HepG2 (cell line): Measurements from ENCODE around the gene PSMA7. TPM values are rescaled to one million over a fixed set of nuclear protein-coding genes. Genes with fewer than 3 reads are reported as not detected.

Source experiments
- AHDC1 ChIP-seq: sonication (generic); formaldehyde crosslinking; IDR thresholded peaks from 2 replicates; pipeline ENCODE4 v1.5.1; 2020; ENCODE audit warnings: mild to moderate bottlenecking, missing genetic modification reagents, borderline replicate concordance
- ATF7-NPFF ChIP-seq: sonication (generic); formaldehyde crosslinking; IDR thresholded peaks from 2 replicates; pipeline ENCODE4 v1.8.1; 2023; ENCODE audit warnings: mild to moderate bottlenecking, low read depth, missing genetic modification reagents, moderate library complexity
- DR1 ChIP-seq: sonication (generic); formaldehyde crosslinking; IDR thresholded peaks from 2 replicates; pipeline ENCODE4 v1.8.0; 2021; ENCODE audit warnings: mild to moderate bottlenecking, missing genetic modification reagents, inconsistent platforms
- GATAD1 ChIP-seq: IDR thresholded peaks from 2 replicates; pipeline ENCODE4 v1.6.1; 2016; ENCODE audit warnings: missing genetic modification reagents, missing compliant biosample characterization
- HOXA7 ChIP-seq: sonication (generic); formaldehyde crosslinking; IDR thresholded peaks from 2 replicates; pipeline ENCODE4 v1.8.1; 2022; ENCODE audit warnings: mild to moderate bottlenecking, missing genetic modification reagents, moderate library complexity
- MTF2 ChIP-seq: sonication (generic); formaldehyde crosslinking; IDR thresholded peaks from 2 replicates; pipeline ENCODE4 v1.5.0; 2020; ENCODE audit warnings: missing genetic modification reagents, borderline replicate concordance
- PITX1 ChIP-seq: sonication (generic); formaldehyde crosslinking; IDR thresholded peaks from 2 replicates; pipeline ENCODE4 v1.5.1; 2020; ENCODE audit warnings: mild to moderate bottlenecking, missing genetic modification reagents
- SMAD3 ChIP-seq: sonication (generic); formaldehyde crosslinking; IDR thresholded peaks from 2 replicates; pipeline ENCODE4 v1.4.0; 2020; ENCODE audit warnings: missing genetic modification reagents
- SNRNP70 ChIP-seq: fragments of 200-400 bp; formaldehyde crosslinking; IDR thresholded peaks from 2 replicates; pipeline ENCODE4 v1.6.1; 2017; ENCODE audit warnings: mild to moderate bottlenecking, low read depth, low read length, moderate library complexity
- UBTF ChIP-seq: sonication (generic); formaldehyde crosslinking; IDR thresholded peaks from 2 replicates; pipeline ENCODE4 v1.4.0; 2020; ENCODE audit warnings: mild to moderate bottlenecking, missing genetic modification reagents
- ZMYM2 ChIP-seq: sonication (generic); formaldehyde crosslinking; IDR thresholded peaks from 2 replicates; pipeline ENCODE4 v1.8.0; 2022; ENCODE audit warnings: mild to moderate bottlenecking, missing genetic modification reagents
- ZNF460 ChIP-seq: sonication (generic); formaldehyde crosslinking; IDR thresholded peaks from 2 replicates; pipeline ENCODE4 v1.5.1; 2020; ENCODE audit warnings: missing genetic modification reagents, mild to moderate bottlenecking, borderline replicate concordance
- polyA plus RNA-seq, 8 experiments: library from polyadenylated mRNA; depleted of rRNA in 3 of 8; stranded (reverse) in 7 of 8; unstranded in 1 of 8; fragments of >200 nt; fragmentation: Illumina TruSeq in 4 of 8; extraction: Trizol in 4 of 8; gene quantifications; 2 replicates each; pipeline versions ENCODE4 v1.2.1 to v1.2.3, GENCODE V29; 2011 to 2016; ENCODE audit warnings: low read depth in 4 of 8, missing spikeins in 1 of 8, mixed read lengths in 1 of 8; ENCODE audit not compliant: insufficient read depth in 1 of 8
- total RNA-seq, 5 experiments: library from RNA; depleted of rRNA; stranded (reverse); fragments of >200 nt; fragmentation: Illumina TruSeq; extraction: Trizol; gene quantifications; 2 replicates each; pipeline ENCODE4 v1.2.3, GENCODE V29; 2016; ENCODE audit warnings: low read depth in 1 of 5
- TF ChIP-seq, protein P1 (sequence below): sonication (generic); formaldehyde crosslinking; IDR thresholded peaks from 2 replicates; pipeline ENCODE4 v1.5.1; 2020; ENCODE audit warnings: mild to moderate bottlenecking, missing genetic modification reagents, moderate library complexity
- TF ChIP-seq, protein P2 (sequence below): sonication (generic); formaldehyde crosslinking; IDR thresholded peaks from 2 replicates; pipeline ENCODE4 v1.5.0; 2020; ENCODE audit warnings: mild to moderate bottlenecking, missing genetic modification reagents

PSMA7 gene
- total and polyA plus RNA-seq, 2 of the 13 experiments (the other 11 are each of a cell fraction or from before 2014, with no cell fraction given) = 531 to 631 TPM

- TF ChIP-seq AHDC1 (CRISPR knock-in tag) = no peak
- TF ChIP-seq, protein P1, sequence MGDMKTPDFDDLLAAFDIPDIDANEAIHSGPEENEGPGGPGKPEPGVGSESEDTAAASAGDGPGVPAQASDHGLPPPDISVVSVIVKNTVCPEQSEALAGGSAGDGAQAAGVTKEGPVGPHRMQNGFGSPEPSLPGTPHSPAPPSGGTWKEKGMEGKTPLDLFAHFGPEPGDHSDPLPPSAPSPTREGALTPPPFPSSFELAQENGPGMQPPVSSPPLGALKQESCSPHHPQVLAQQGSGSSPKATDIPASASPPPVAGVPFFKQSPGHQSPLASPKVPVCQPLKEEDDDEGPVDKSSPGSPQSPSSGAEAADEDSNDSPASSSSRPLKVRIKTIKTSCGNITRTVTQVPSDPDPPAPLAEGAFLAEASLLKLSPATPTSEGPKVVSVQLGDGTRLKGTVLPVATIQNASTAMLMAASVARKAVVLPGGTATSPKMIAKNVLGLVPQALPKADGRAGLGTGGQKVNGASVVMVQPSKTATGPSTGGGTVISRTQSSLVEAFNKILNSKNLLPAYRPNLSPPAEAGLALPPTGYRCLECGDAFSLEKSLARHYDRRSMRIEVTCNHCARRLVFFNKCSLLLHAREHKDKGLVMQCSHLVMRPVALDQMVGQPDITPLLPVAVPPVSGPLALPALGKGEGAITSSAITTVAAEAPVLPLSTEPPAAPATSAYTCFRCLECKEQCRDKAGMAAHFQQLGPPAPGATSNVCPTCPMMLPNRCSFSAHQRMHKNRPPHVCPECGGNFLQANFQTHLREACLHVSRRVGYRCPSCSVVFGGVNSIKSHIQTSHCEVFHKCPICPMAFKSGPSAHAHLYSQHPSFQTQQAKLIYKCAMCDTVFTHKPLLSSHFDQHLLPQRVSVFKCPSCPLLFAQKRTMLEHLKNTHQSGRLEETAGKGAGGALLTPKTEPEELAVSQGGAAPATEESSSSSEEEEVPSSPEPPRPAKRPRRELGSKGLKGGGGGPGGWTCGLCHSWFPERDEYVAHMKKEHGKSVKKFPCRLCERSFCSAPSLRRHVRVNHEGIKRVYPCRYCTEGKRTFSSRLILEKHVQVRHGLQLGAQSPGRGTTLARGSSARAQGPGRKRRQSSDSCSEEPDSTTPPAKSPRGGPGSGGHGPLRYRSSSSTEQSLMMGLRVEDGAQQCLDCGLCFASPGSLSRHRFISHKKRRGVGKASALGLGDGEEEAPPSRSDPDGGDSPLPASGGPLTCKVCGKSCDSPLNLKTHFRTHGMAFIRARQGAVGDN (CRISPR knock-in tag) = no peak
- TF ChIP-seq HOXA7 = no peak
- TF ChIP-seq SNRNP70 = no peak
- TF ChIP-seq ATF7-NPFF = no peak
- TF ChIP-seq ZMYM2 (CRISPR knock-in tag) = no peak
- no peak for TF ChIP-seq SMAD3 (CRISPR knock-in tag)
- TF ChIP-seq, protein P2, sequence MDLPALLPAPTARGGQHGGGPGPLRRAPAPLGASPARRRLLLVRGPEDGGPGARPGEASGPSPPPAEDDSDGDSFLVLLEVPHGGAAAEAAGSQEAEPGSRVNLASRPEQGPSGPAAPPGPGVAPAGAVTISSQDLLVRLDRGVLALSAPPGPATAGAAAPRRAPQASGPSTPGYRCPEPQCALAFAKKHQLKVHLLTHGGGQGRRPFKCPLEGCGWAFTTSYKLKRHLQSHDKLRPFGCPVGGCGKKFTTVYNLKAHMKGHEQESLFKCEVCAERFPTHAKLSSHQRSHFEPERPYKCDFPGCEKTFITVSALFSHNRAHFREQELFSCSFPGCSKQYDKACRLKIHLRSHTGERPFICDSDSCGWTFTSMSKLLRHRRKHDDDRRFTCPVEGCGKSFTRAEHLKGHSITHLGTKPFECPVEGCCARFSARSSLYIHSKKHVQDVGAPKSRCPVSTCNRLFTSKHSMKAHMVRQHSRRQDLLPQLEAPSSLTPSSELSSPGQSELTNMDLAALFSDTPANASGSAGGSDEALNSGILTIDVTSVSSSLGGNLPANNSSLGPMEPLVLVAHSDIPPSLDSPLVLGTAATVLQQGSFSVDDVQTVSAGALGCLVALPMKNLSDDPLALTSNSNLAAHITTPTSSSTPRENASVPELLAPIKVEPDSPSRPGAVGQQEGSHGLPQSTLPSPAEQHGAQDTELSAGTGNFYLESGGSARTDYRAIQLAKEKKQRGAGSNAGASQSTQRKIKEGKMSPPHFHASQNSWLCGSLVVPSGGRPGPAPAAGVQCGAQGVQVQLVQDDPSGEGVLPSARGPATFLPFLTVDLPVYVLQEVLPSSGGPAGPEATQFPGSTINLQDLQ (CRISPR knock-in tag) = no peak
- no peak for TF ChIP-seq DR1 (CRISPR knock-in tag)
- no peak for TF ChIP-seq ZNF460 (CRISPR knock-in tag)
- no peak for TF ChIP-seq PITX1
- 0 out of 2 replicates have a peak, but pooled peaks have one; percentile 16 for TF ChIP-seq GATAD1
- no peak for TF ChIP-seq UBTF (CRISPR knock-in tag)
- TF ChIP-seq MTF2 (CRISPR knock-in tag) = no peak
Measured at GRCh38 chr20:62135573-62136266, 7.5 kb downstream of the PSMA7 start (continued).
